ENCODE results near the gene CYP24A1.
A peak's percentile ranks its signal among the peaks of the same experiment; 100 is the strongest.

Gene CYP24A1

DNA sequence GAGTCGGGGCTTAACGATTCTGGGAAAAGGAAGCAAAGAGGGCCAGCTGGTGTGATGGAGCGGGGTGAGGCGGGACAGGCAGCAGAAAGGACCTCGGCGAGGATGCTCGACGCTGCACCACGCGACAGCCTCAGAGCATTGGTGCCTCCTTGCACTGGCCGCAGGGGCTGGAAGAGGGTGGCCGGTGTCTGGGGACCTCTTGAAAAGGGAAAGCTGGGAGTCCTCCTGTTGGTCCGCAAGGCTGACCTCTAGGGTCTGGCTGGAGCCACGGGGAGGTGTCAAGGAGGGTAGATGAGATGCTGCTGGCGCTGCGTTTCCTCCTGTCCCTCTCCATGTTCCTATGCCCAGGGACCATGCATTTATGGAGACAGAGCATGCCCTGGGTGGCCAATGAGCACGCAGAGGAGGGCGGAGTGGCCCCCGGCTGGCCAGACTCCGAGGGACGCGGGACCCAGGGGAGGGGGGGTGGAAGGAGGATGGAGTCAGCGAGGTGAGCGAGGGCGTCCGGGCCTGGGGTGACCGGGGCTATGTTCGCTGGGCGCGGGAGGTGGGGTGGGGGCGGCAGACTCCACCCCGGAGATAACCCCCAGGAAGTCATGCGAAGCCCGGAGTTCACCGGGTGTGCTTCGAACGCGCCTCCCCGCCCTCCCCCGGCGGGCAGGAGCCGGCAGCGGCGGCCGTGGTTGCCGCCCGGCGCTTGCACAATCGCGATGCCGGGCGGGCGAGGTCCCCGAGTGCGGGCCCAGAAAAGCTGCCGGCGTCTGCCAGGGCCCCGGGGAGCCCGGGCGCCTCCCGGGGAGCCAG lies at the start of gene CYP24A1:
Gene CYP24A1 (minus strand): TSS at position 334 of the 804 bp plus-strand sequence. CDS start 407 bp downstream, outside the sequence.
- TF ChIP-seq ZFX (IDR thresholded peaks at IDR 0.05): no peak
- TF ChIP-seq, protein P1, sequence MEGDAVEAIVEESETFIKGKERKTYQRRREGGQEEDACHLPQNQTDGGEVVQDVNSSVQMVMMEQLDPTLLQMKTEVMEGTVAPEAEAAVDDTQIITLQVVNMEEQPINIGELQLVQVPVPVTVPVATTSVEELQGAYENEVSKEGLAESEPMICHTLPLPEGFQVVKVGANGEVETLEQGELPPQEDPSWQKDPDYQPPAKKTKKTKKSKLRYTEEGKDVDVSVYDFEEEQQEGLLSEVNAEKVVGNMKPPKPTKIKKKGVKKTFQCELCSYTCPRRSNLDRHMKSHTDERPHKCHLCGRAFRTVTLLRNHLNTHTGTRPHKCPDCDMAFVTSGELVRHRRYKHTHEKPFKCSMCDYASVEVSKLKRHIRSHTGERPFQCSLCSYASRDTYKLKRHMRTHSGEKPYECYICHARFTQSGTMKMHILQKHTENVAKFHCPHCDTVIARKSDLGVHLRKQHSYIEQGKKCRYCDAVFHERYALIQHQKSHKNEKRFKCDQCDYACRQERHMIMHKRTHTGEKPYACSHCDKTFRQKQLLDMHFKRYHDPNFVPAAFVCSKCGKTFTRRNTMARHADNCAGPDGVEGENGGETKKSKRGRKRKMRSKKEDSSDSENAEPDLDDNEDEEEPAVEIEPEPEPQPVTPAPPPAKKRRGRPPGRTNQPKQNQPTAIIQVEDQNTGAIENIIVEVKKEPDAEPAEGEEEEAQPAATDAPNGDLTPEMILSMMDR (conservative IDR thresholded peaks at IDR 0.05): no peak
- H3K27ac ChIP-seq: no peak within 1 kb of the TSS

DNA sequence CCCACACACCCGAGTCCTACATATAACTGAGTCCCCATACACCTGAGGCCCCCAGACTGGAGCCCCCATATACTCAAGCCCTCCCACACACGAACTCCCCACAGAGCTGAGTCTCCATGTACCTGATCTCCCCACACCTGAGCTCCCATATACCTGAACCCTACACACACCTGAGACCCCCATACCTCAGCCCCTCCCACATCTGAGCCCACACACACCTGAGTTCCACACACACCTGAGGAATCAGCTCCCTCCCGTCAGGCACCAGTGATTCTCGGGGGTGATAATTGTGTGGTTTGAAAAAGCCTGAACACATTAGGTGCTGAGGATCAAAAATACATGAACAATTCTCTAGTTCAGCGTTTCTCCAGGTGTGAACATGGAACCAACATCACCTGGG lies 49.5 kb upstream of the CYP24A1 start:
- no peak overlapping the region for H3K27ac ChIP-seq
- TF ChIP-seq, protein P1 (conservative IDR thresholded peaks at IDR 0.05): no peak
- TF ChIP-seq ZFX (IDR thresholded peaks at IDR 0.05): no peak

DNA sequence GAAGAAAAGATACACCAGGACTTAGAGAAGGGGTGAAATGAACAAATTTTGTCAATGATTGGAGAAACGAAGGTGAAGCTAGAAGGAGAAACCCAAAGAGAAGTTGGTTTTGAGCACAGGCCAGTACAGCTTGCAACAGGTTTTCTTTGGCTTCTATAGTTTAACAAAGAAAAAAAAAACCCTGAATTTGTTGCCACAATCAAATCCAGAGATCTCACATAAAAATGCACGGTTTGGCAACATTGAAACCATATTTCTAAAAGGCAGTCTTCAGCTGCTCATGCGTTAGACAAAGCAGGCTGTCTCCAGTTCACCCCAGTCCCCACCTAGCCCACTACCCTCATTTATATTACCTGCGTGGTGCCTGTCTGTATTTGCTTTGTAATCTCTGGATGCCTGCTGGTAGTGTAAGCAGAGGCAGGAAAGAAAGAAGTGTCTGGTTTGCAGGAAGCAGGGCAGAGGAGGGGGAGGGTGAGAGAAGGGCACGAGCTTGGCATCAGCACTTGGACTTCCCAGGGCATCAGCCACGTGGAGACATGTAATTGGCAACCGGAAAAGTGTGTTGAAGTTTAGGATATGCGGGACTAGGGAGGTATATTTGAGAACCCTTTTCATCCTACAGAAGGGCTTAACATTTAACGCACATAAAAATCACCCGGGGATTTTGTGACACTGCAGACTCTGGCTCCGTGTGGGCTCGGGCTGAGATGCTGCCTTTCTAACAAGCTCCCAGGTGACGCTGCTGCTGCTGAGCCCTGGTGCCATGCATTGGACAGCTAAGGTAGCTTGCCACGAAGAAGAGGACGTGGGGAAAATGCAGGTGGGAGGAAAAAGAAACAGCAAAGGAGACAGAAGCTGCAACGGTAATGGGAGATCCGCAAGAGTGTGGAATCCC lies 48.5 kb upstream of the CYP24A1 start:
- H3K27ac ChIP-seq: no peak overlapping the region

DNA sequence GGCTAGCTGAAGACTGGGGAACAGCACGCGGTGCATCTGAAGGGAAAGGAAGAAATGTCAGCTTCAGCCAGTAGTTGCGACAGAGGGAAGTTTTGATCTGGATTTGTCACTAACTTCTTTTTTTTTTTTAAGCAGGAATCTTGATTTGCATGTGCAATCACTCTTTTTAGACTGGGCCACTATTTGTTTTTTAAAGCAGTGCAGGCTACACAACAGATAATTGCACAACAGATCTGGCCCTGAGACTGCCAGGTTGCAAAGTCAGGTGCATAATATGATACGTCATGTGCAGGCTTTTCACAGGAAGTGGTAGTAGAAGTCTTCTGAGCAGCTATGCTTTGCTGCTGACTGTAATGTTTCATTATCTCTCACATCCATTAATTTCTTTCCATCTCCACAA lies 47.6 kb upstream of the CYP24A1 start:
- TF ChIP-seq, protein P1 (conservative IDR thresholded peaks at IDR 0.05): no peak
- no peak for TF ChIP-seq ZFX (IDR thresholded peaks at IDR 0.05)
- H3K27ac ChIP-seq: no peak overlapping the region

More for the DNA sequence above, 48.5 kb upstream of the CYP24A1 start:
- no peak for TF ChIP-seq ZFX (IDR thresholded peaks at IDR 0.05)
- TF ChIP-seq, protein P1 (conservative IDR thresholded peaks at IDR 0.05): no peak

DNA sequence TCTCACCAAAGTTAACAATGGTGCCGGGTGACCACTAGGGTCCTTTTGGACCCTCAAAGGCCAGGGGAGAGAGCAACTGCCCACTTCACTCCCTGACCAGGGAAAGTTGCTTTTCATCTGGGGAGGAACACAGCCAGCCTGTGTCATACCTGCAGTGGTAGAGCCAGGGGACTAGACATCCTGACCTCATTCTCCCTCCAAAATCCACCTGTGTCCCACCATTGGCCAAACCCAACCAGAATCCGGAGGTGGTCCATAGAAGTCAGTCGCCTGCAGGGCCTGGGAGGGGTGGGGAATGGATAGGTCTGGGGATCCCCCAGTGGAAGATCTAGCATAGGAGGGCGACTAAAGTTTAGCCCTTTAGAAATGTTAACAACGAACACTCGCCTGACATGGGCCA lies 46.9 kb upstream of the CYP24A1 start:
- TF ChIP-seq, protein P1 (conservative IDR thresholded peaks at IDR 0.05): no peak
- TF ChIP-seq ZFX (IDR thresholded peaks at IDR 0.05): no peak
- no peak overlapping the region for H3K27ac ChIP-seq

DNA sequence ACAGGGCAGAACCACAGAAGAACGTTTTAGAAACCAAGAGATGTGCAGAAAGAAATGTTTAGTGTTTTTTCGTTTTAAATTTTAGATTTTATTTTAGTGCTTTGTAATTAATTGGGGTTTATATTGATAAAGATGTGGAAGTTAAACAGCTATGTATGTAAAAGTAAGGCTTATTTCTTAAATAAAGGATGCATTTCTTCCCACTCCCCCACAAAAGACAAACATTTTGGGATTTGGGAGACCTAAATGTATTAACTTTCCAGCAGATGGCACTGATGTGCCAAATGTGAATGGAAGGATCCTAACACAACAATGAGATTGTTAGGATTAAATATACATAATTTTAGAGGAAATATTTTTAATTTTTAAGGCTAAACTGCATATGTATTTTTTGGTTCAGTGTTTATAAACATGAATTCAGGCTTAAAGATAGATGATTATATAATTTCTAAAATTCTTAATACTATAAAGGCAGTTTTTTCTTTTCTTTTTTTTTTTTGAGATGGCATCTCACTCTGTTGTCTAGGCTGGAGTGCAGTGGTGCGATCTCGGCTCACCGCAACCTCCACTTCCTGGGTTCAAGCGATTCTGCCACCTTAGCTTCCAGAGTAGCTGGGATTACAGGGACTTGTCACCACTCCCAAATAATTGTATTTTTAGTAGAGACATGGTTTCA lies 46.1 kb upstream of the CYP24A1 start:
- TF ChIP-seq, protein P1 (conservative IDR thresholded peaks at IDR 0.05): peak; percentile 79
- TF ChIP-seq ZFX (IDR thresholded peaks at IDR 0.05): no peak
- H3K27ac ChIP-seq: no peak overlapping the region
